ENCODE results near the gene DAP.

DNA sequence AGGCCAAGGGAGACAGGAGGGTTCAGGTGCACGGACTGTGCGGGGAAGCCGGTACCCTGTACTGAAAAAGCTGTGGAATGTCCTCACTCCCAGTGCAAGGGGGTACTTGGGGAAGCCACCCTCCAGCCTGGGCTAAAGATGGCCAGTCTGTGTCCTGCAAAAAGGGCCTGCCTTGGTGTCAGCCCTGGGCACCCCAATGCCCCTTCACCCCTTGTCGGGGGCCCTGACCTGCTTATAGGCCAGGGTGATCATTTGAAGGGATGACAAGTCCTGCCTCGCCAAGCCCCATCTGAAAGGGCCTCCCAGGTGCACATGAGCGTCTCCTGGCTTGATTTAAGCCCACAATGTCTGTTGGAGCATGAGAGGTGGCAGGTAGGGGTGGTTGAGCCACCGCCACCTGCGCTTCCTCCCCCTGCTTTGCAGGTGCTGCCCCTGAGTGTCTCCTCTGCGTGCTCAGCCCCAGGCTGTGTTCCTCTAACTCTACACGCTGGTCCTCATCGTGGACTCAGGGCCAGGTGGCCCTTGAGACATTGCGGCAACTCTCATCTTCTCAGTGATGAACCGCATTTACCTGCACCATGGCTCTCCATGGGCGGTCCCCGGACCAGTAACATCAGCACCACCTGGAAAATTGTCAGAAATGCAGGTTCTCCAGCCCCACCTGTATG is 100.2 kb downstream of the DAP start:
- TF ChIP-seq, protein P1, sequence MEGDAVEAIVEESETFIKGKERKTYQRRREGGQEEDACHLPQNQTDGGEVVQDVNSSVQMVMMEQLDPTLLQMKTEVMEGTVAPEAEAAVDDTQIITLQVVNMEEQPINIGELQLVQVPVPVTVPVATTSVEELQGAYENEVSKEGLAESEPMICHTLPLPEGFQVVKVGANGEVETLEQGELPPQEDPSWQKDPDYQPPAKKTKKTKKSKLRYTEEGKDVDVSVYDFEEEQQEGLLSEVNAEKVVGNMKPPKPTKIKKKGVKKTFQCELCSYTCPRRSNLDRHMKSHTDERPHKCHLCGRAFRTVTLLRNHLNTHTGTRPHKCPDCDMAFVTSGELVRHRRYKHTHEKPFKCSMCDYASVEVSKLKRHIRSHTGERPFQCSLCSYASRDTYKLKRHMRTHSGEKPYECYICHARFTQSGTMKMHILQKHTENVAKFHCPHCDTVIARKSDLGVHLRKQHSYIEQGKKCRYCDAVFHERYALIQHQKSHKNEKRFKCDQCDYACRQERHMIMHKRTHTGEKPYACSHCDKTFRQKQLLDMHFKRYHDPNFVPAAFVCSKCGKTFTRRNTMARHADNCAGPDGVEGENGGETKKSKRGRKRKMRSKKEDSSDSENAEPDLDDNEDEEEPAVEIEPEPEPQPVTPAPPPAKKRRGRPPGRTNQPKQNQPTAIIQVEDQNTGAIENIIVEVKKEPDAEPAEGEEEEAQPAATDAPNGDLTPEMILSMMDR (conservative IDR thresholded peaks at IDR 0.05; ENCODE audit: low read depth, low read length), result no peak
- no peak for TF ChIP-seq EZH2 (IDR thresholded peaks at IDR 0.05; ENCODE audit: low read length, unreplicated experiment)

Measured in PC-3 (cell line).